ENCODE results near the gene SRP68. TPM values are rescaled to one million over a fixed set of nuclear protein-coding genes. Genes with fewer than 3 reads are reported as not detected.
A peak's percentile ranks its signal among the peaks of the same experiment; 100 is the strongest.

The SRP68 gene
- total RNA-seq, 4 donors from 2014 or later, result 25.1 to 117 (median 65.0) TPM

- Histone ChIP-seq H3K4me1 (no peaks in the 10 kb centered on the region), H3K27me3 (no peaks in the 10 kb centered on the region), H3K27ac (no peak overlapping the region), H3K9me3 (no peaks in the 10 kb centered on the region), H3K36me3 (no peaks in the 10 kb centered on the region), H3K4me3 (no peak overlapping the region)
- DNase-seq, result no peak
- TF ChIP-seq POLR2A (IDR thresholded peaks at IDR 0.05), result no peak
- TF ChIP-seq CTCF (IDR thresholded peaks at IDR 0.05), result no peak
- intact Hi-C loops (cut with DNase I; ENCODE audit: low total_unique reads), result no loop called here
Observed at GRCh38 chr17:76040376-76040775, 31.9 kb downstream of the SRP68 start.

- intact Hi-C loops (cut with DNase I; ENCODE audit: low total_unique reads), result no loop called here
- Histone ChIP-seq H3K4me1 (no peaks in the 10 kb centered on the region), H3K27me3 (no peaks in the 10 kb centered on the region), H3K36me3 (no peaks in the 10 kb centered on the region), H3K4me3 (no peak overlapping the region), H3K27ac (peak overlapping the region; percentile 12 to 39), H3K9me3 (no peaks in the 10 kb centered on the region)
- DNase-seq, result peak in 1 of 2 donors; percentile 40
- TF ChIP-seq CTCF (IDR thresholded peaks at IDR 0.05) (no peak), POLR2A (IDR thresholded peaks at IDR 0.05) (no peak)
Observed at GRCh38 chr17:76039121-76039520, 33.2 kb downstream of the SRP68 start.

GRCh38 chr17:76038050-76038449 is 34.3 kb downstream of the SRP68 start:
- Histone ChIP-seq H3K9me3 (no peaks in the 10 kb centered on the region), H3K4me3 (no peak overlapping the region), H3K27ac (peak overlapping the region in 1 of 2 donors; percentile 60), H3K27me3 (no peaks in the 10 kb centered on the region), H3K4me1 (no peaks in the 10 kb centered on the region), H3K36me3 (no peaks in the 10 kb centered on the region)
- no peak for DNase-seq
- no peak for TF ChIP-seq POLR2A (IDR thresholded peaks at IDR 0.05)
- TF ChIP-seq CTCF (IDR thresholded peaks at IDR 0.05), result no peak
- intact Hi-C loops (cut with DNase I; ENCODE audit: low total_unique reads), result no loop called here

- DNase-seq, result peak in 1 of 2 donors; percentile 50
- TF ChIP-seq POLR2A (IDR thresholded peaks at IDR 0.05), result no peak
- no peak for TF ChIP-seq CTCF (IDR thresholded peaks at IDR 0.05)
- H3K4me3 ChIP-seq, result no peak overlapping the region
- no peaks in the 10 kb centered on the region for H3K27me3 ChIP-seq
- no peaks in the 10 kb centered on the region for H3K9me3 ChIP-seq
- intact Hi-C loops (cut with DNase I; ENCODE audit: low total_unique reads), result no loop called here
- no peaks in the 10 kb centered on the region for H3K36me3 ChIP-seq
- peak overlapping the region; percentile 30 to 60 for H3K27ac ChIP-seq
- H3K4me1 ChIP-seq, result no peaks in the 10 kb centered on the region
Observed at GRCh38 chr17:76036497-76037261, 35.6 kb downstream of the SRP68 start.

GRCh38 chr17:76034428-76035350 is 37.6 kb downstream of the SRP68 start:
- Histone ChIP-seq H3K4me3 (no peak overlapping the region), H3K36me3 (no peaks in the 10 kb centered on the region), H3K4me1 (no peaks in the 10 kb centered on the region), H3K27me3 (no peaks in the 10 kb centered on the region), H3K9me3 (no peaks in the 10 kb centered on the region), H3K27ac (no peak overlapping the region)
- TF ChIP-seq POLR2A (IDR thresholded peaks at IDR 0.05), result no peak
- no peak for TF ChIP-seq CTCF (IDR thresholded peaks at IDR 0.05)
- intact Hi-C loops (cut with DNase I; ENCODE audit: low total_unique reads), result no loop called here
- no peak for DNase-seq
